GM23248 (cell line): ENCODE results near the gene FOXN3. TPM values are rescaled to one million over a fixed set of nuclear protein-coding genes. Genes with fewer than 3 reads are reported as not detected.

Experiments
- DNase-seq: peaks from one replicate; pipeline ENCODE4 v3.0.0-alpha.2; 2015
- H2AFZ ChIP-seq: fragments of 200-600 bp; sonication (generic); 2 replicates; pipeline ENCODE4 v1.6.1; 2016; ENCODE audit warnings: antibody characterized with exemption
- H3F3A ChIP-seq: fragments of 200-600 bp; sonication (generic); 2 replicates; pipeline ENCODE4 v1.6.1; 2016; ENCODE audit warnings: mild to moderate bottlenecking, antibody characterized with exemption, mixed run types; ENCODE audit not compliant: insufficient read depth
- H3K27ac ChIP-seq: fragments of 200-600 bp; sonication (generic); 2 replicates; pipeline ENCODE4 v1.5.1; 2016; ENCODE audit warnings: mild to moderate bottlenecking
- H3K27me3 ChIP-seq: fragments of 200-600 bp; sonication (generic); replicated peaks from 2 replicates; pipeline ENCODE4 v1.6.1; 2016; ENCODE audit warnings: mild to moderate bottlenecking; ENCODE audit not compliant: insufficient read depth
- H3K36me3 ChIP-seq: fragments of 200-600 bp; sonication (generic); 2 replicates; pipeline ENCODE4 v1.6.1; 2016; ENCODE audit warnings: low read depth, mild to moderate bottlenecking
- H3K4me1 ChIP-seq: fragments of 200-600 bp; sonication (generic); 2 replicates; pipeline ENCODE4 v1.6.1; 2016; ENCODE audit warnings: mild to moderate bottlenecking; ENCODE audit not compliant: insufficient read depth
- H3K4me2 ChIP-seq: fragments of 200-600 bp; sonication (generic); one replicate; pipeline ENCODE4 v1.6.1; 2016; ENCODE audit warnings: mild to moderate bottlenecking; ENCODE audit not compliant: unreplicated experiment
- H3K4me3 ChIP-seq: fragments of 200-600 bp; sonication (generic); 2 replicates; pipeline ENCODE4 v1.5.1; 2016; ENCODE audit warnings: mild to moderate bottlenecking
- H3K79me2 ChIP-seq: fragments of 200-600 bp; sonication (generic); 2 replicates; pipeline ENCODE4 v1.6.1; 2016; ENCODE audit warnings: mild to moderate bottlenecking; ENCODE audit not compliant: insufficient read depth
- H3K9ac ChIP-seq: fragments of 200-600 bp; sonication (generic); 2 replicates; pipeline ENCODE4 v1.6.1; 2016; ENCODE audit warnings: mild to moderate bottlenecking
- H3K9me2 ChIP-seq: fragments of 200-600 bp; sonication (generic); 2 replicates; pipeline ENCODE4 v1.6.1; 2016; ENCODE audit warnings: mixed run types, mild to moderate bottlenecking, moderate library complexity; ENCODE audit not compliant: insufficient read depth
- H3K9me3 ChIP-seq: fragments of 200-600 bp; sonication (generic); one replicate; pipeline ENCODE4 v1.6.1; 2017; ENCODE audit warnings: low read depth
- H4K20me1 ChIP-seq: fragments of 200-600 bp; sonication (generic); 2 replicates; pipeline ENCODE4 v1.6.0; 2016; ENCODE audit not compliant: insufficient read depth
- EZH2 ChIP-seq: fragments of 200-600 bp; sonication (generic); IDR thresholded peaks from 2 replicates; pipeline ENCODE4 v1.6.1; 2018; ENCODE audit warnings: antibody characterized with exemption, mild to moderate bottlenecking; ENCODE audit not compliant: insufficient read depth, poor library complexity, severe bottlenecking
- EZH2phosphoT487 ChIP-seq: fragments of 200-600 bp; sonication (generic); IDR thresholded peaks from 2 replicates; pipeline ENCODE4 v1.6.1; 2018; ENCODE audit warnings: antibody characterized with exemption, moderate library complexity, mild to moderate bottlenecking, low read depth; ENCODE audit not compliant: insufficient read depth
- WGBS, 2 experiments: methylation state at CpG; one replicate each; pipeline ENCODE4 v1.1.6; 2015 to 2017; ENCODE audit warnings: low lambda C conversion rate in 2 of 2, low coverage in 1 of 2; ENCODE audit errors: missing lambda C conversion rate in 2 of 2; 5-methylcytosine and 5-hydroxymethylcytosine counted together
- in situ Hi-C: fragments of 300-500 bp; cut with MboI; formaldehyde crosslinking; loops from 2 replicates; pipeline ENCODE4 v1.15.0; 2020
- polyA plus RNA-seq: library from polyadenylated mRNA; unstranded; fragments of >200 nt; fragmentation: Nextera tagmentation; extraction: Ambion mirVana; gene quantifications from 2 replicates; pipeline ENCODE4 v1.2.1, GENCODE V29; 2016
- total RNA-seq: library from RNA; depleted of rRNA; stranded (reverse); fragments of >200 nt; shearing (Covaris generic); gene quantifications from 2 replicates; pipeline ENCODE4 v1.2.3, GENCODE V29; 2014

FOXN3 gene
- total and polyA plus RNA-seq, 2 experiments from 2014 or later = 18.6 to 19.0 TPM

- Histone ChIP-seq H3K36me3 (no peaks in the 10 kb centered on the region), H3K9me2 (no peaks in the 10 kb centered on the region), H3K27ac (no peak overlapping the region), H3F3A (0 out of 2 replicates have a peak, but pooled peaks cover 6% of the 10 kb centered on the region), H3K27me3 (no peaks in the 10 kb centered on the region), H3K9ac (no peak overlapping the region), H3K9me3 (no peaks in the 10 kb centered on the region), H3K4me1 (peaks cover 9% of the 10 kb centered on the region; the same call in 1 of the 2 replicates), H3K4me3 (no peak overlapping the region), H4K20me1 (no peaks in the 10 kb centered on the region), H2AFZ (no peak overlapping the region), H3K4me2 (no peak overlapping the region), H3K79me2 (no peaks in the 10 kb centered on the region; the same call in 1 of the 2 replicates)
- in situ Hi-C loops = no loop called here
- no peak for DNase-seq
- TF ChIP-seq EZH2 = no peak
- TF ChIP-seq EZH2phosphoT487 = no peak
- WGBS, 2 experiments = 76 to 87% methylated on average over 4 of the region's 4 CpGs
Observed at GRCh38 chr14:89217891-89218290, 199.1 kb downstream of the FOXN3 start.

GRCh38 chr14:89215531-89215930 lies 201.5 kb downstream of the FOXN3 start:
- TF ChIP-seq EZH2phosphoT487 = no peak
- no peak for TF ChIP-seq EZH2
- no peaks in the 10 kb centered on the region for H3F3A ChIP-seq
- in situ Hi-C loops = no loop called here
- no peak overlapping the region for H3K4me2 ChIP-seq
- no peaks in the 10 kb centered on the region for H3K9me2 ChIP-seq
- H3K27me3 ChIP-seq = no peaks in the 10 kb centered on the region
- no peaks in the 10 kb centered on the region for H3K4me1 ChIP-seq
- H4K20me1 ChIP-seq = no peaks in the 10 kb centered on the region
- no peak overlapping the region for H2AFZ ChIP-seq
- H3K4me3 ChIP-seq = no peak overlapping the region
- no peaks in the 10 kb centered on the region for H3K9me3 ChIP-seq
- no peaks in the 10 kb centered on the region for H3K36me3 ChIP-seq
- H3K9ac ChIP-seq = no peak overlapping the region
- no peak overlapping the region for H3K27ac ChIP-seq
- DNase-seq = no peak
- 40 to 47% methylated on average over 7 of the region's 7 CpGs for WGBS, 2 experiments
- H3K79me2 ChIP-seq = no peaks in the 10 kb centered on the region; the same call in 1 of the 2 replicates

GRCh38 chr14:89215114-89215513 lies 201.9 kb downstream of the FOXN3 start:
- no peak overlapping the region for H3K27ac ChIP-seq
- in situ Hi-C loops = no loop called here

GRCh38 chr14:89214221-89214965 lies 202.6 kb downstream of the FOXN3 start:
- Histone ChIP-seq H4K20me1 (no peaks in the 10 kb centered on the region), H3K27ac (no peak overlapping the region), H3K79me2 (no peaks in the 10 kb centered on the region), H3K4me1 (no peaks in the 10 kb centered on the region), H3K9me3 (no peaks in the 10 kb centered on the region), H3K4me3 (no peak overlapping the region), H3K9ac (no peak overlapping the region), H2AFZ (no peak overlapping the region), H3K36me3 (no peaks in the 10 kb centered on the region), H3K27me3 (no peaks in the 10 kb centered on the region), H3F3A (no peaks in the 10 kb centered on the region), H3K4me2 (no peak overlapping the region), H3K9me2 (no peaks in the 10 kb centered on the region)
- TF ChIP-seq EZH2phosphoT487 (no peak), EZH2 (no peak)
- in situ Hi-C loops = no loop called here
- no peak for DNase-seq
- 58 to 59% methylated on average over 14 of the region's 14 CpGs for WGBS, 2 experiments

More at GRCh38 chr14:89215114-89215513, 201.9 kb downstream of the FOXN3 start:
- no peaks in the 10 kb centered on the region for H3K9me2 ChIP-seq
- no peaks in the 10 kb centered on the region for H4K20me1 ChIP-seq
- H2AFZ ChIP-seq = no peak overlapping the region
- no peak overlapping the region for H3K9ac ChIP-seq
- H3K9me3 ChIP-seq = no peaks in the 10 kb centered on the region
- no peak for DNase-seq
- TF ChIP-seq EZH2 (no peak), EZH2phosphoT487 (no peak)
- no peaks in the 10 kb centered on the region for H3K4me1 ChIP-seq
- H3K4me3 ChIP-seq = no peak overlapping the region
- H3K36me3 ChIP-seq = no peaks in the 10 kb centered on the region
- H3K27me3 ChIP-seq = no peaks in the 10 kb centered on the region
- H3F3A ChIP-seq = no peaks in the 10 kb centered on the region
- no peak overlapping the region for H3K4me2 ChIP-seq
- no peaks in the 10 kb centered on the region; the same call in 1 of the 2 replicates for H3K79me2 ChIP-seq
